HFF-Myc (cell line): ENCODE data around the gene PTX4.

ENCODE experiments used
- DNase-seq: peaks from one replicate; pipeline ENCODE4 v3.0.0-alpha.2; 2011; ENCODE audit warnings: low read depth; ENCODE audit errors: extremely low read depth
- H3K4me3 ChIP-seq: replicated peaks from 2 replicates; pipeline ENCODE4 v1.5.1; 2011; ENCODE audit warnings: low read depth, mild to moderate bottlenecking, control low read depth, low read length
- CTCF ChIP-seq: IDR thresholded peaks from 2 replicates; pipeline ENCODE4 v1.5.1; 2012; ENCODE audit warnings: mild to moderate bottlenecking, low read depth, low read length, control low read depth; ENCODE audit errors: missing control alignments

Gene PTX4

GRCh38 chr16:1505912-1506311 is 17.2 kb upstream of the PTX4 start:
- DNase-seq = no peak
- no peak overlapping the region for H3K4me3 ChIP-seq
- no peak for TF ChIP-seq CTCF

GRCh38 chr16:1505073-1505844 is 16.5 kb upstream of the PTX4 start:
- H3K4me3 ChIP-seq = no peak overlapping the region
- DNase-seq = no peak
- TF ChIP-seq CTCF = no peak

GRCh38 chr16:1503110-1503955 is 14.6 kb upstream of the PTX4 start:
- no peak for TF ChIP-seq CTCF
- no peak overlapping the region for H3K4me3 ChIP-seq
- no peak for DNase-seq

- TF ChIP-seq CTCF = no peak
- DNase-seq = no peak
- H3K4me3 ChIP-seq = no peak overlapping the region
Measured at GRCh38 chr16:1502092-1503004, 13.6 kb upstream of the PTX4 start.

- TF ChIP-seq CTCF = no peak
- DNase-seq = no peak
- H3K4me3 ChIP-seq = no peak overlapping the region
Measured at GRCh38 chr16:1501630-1502029, 12.9 kb upstream of the PTX4 start.

- TF ChIP-seq CTCF = no peak
- H3K4me3 ChIP-seq = no peak overlapping the region
- no peak for DNase-seq
Measured at GRCh38 chr16:1500465-1501150, 11.9 kb upstream of the PTX4 start.
